Placental pericyte (primary cell): ENCODE data around the gene PSD2. TPM values are rescaled to one million over a fixed set of nuclear protein-coding genes. Genes with fewer than 3 reads are reported as not detected.

Experiments
- small RNA-seq: library from RNA; depleted of rRNA; stranded (forward); fragments of <200 nt; gene quantifications from one replicate; pipeline ENCODE3, GENCODE V24; 2012; ENCODE audit warnings: low replicate concordance
- total RNA-seq: library from RNA; depleted of rRNA; stranded (reverse); fragments of >200 nt; gene quantifications from 2 replicates; pipeline ENCODE4 v1.2.3, GENCODE V29; 2012

Gene PSD2
- total RNA-seq = under 0.01 TPM in 1 of 2 replicates, not detected in the other

GRCh38 chr5:139795074-139796001 is at the start of gene PSD2:
Gene PSD2, plus strand, starts transcription at chr5:139795808. Its CDS starts 13,633 bp downstream, at chr5:139809441.

Small RNA genes lying within 50 kb of the gene (small RNA-seq; reads per million reads assigned to genes)
- gene AC008667.4 = not detected

Other genes with a start within 250 kb of the PSD2 start
- gene UBE2D2, start 234.5 kb upstream of the PSD2 start, total RNA-seq = 51.9 and 90.2 TPM in 2 replicates
- 61.1 and 77.9 TPM in 2 replicates for gene CXXC5, start 147.5 kb upstream of the PSD2 start, total RNA-seq
- 0.22 and 1.0 TPM in 2 replicates for gene NRG2, start 247.5 kb downstream of the PSD2 start, total RNA-seq